ENCODE results near the gene NEXN.

- TF ChIP-seq BHLHE40 (IDR thresholded peaks at IDR 0.05; ENCODE audit: borderline replicate concordance) (no peak), FOXM1 (IDR thresholded peaks at IDR 0.05; ENCODE audit: borderline replicate concordance) (no peak), FOXA1 (IDR thresholded peaks at IDR 0.05) (no peak), L3MBTL2 (conservative IDR thresholded peaks at IDR 0.05) (no peak), SP1 (IDR thresholded peaks at IDR 0.05) (no peak), PKNOX1 (IDR thresholded peaks at IDR 0.05) (no peak), ELF4 (IDR thresholded peaks at IDR 0.05) (no peak), FOXK2 (IDR thresholded peaks at IDR 0.05) (no peak), LEF1 (IDR thresholded peaks at IDR 0.05; ENCODE audit: borderline replicate concordance) (no peak), SUZ12 (IDR thresholded peaks at IDR 0.05) (no peak), HDGF (IDR thresholded peaks at IDR 0.05; ENCODE audit: borderline replicate concordance) (no peak), ARNT (IDR thresholded peaks at IDR 0.05) (no peak), ZNF384 (IDR thresholded peaks at IDR 0.05) (no peak)
Measured at GRCh38 chr1:77881061-77881460, 7.4 kb upstream of the NEXN start.

Measured in HEK293T (cell line).